ENCODE measurements around the gene BDNF. TPM values are rescaled to one million over a fixed set of nuclear protein-coding genes. Genes with fewer than 3 reads are reported as not detected.

BDNF gene
- total and polyA plus RNA-seq, 2 donors (not counting 3 experiments of a cell fraction or from before 2014, with no cell fraction given) = 3.1 to 3.6 TPM

DNA sequence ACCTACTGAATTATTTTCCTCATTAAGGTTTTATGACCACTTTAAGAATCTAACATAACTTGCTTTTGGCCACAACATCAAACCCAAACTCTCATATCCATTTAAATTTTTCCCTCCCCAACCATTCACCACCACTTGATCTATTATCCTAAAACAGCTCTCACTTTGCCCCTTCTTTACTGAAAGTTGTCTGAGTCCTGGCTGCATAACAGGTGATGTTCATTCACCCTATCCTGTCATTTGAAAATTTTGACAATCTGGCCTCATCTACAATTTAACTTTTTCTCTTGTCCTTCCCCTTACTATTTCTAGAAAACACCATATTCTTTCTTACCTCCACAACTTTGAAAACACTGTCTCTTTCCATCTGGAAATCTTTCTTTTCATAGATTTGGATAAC is 89.3 kb downstream of the BDNF start:
- POLR2A ChIA-PET = no interaction called here
- Histone ChIP-seq H3K79me2 (ENCODE audit: control insufficient read depth, insufficient read depth, low read length) (no peaks in the 10 kb centered on the region), H3K4me3 (replicated peaks in 1 of 3; ENCODE audit: insufficient read depth in 1 of 3, low read depth in 1 of 3, low read length in 3 of 3) (no peak overlapping the region), H2AFZ (ENCODE audit: low read depth, low read length) (no peak overlapping the region), H4K20me1 (replicated peaks; ENCODE audit: control insufficient read depth, extremely low read depth, insufficient read depth, low read length) (no peaks in the 10 kb centered on the region), H3K9ac (replicated peaks; ENCODE audit: extremely low read depth, insufficient read depth, low read length) (no peak overlapping the region), H3K27me3 (ENCODE audit: control insufficient read depth in 2 of 2, insufficient read depth in 2 of 2, low read length in 2 of 2) (peaks cover 0 to 2% of the 10 kb centered on the region in 2 experiments), H3K4me2 (ENCODE audit: insufficient read depth, low read length) (no peak overlapping the region), H3K4me1 (ENCODE audit: control insufficient read depth, extremely low read depth, insufficient read depth, low read length) (no peaks in the 10 kb centered on the region), H3K9me3 (replicated peaks; ENCODE audit: control insufficient read depth, insufficient read depth, low read length) (no peaks in the 10 kb centered on the region), H3K36me3 (ENCODE audit: control insufficient read depth in 2 of 2, extremely low read depth in 1 of 2, insufficient read depth in 2 of 2, low read length in 2 of 2) (no peaks in the 10 kb centered on the region), H3K9me1 (replicated peaks; ENCODE audit: control insufficient read depth, extremely low read depth, insufficient read depth, low read length) (no peaks in the 10 kb centered on the region), H3K27ac (ENCODE audit: insufficient read depth, low read depth, low read length) (no peak overlapping the region)
- no TSS peak for BruUV-seq (replicated peaks)
- TF ChIP-seq JUN (IDR thresholded peaks at IDR 0.05; ENCODE audit: borderline replicate concordance, insufficient read depth, insufficient read length, low read depth) (no peak), EZH2 (IDR thresholded peaks at IDR 0.05; ENCODE audit: borderline replicate concordance, low read depth, low read length, severe bottlenecking) (no peak), POLR2A (IDR thresholded peaks at IDR 0.05; ENCODE audit: low read depth, low read length) (no peak), POLR2AphosphoS5 (IDR thresholded peaks at IDR 0.05; ENCODE audit: insufficient read depth, low read depth, low read length) (no peak), MYC (IDR thresholded peaks at IDR 0.05; ENCODE audit: low read depth, low read length) (no peak), FOS (IDR thresholded peaks at IDR 0.05; ENCODE audit: borderline replicate concordance, insufficient read depth, low read length) (no peak), CTCF (IDR thresholded peaks at IDR 0.05; ENCODE audit: extremely low read depth in 1 of 2, insufficient read depth in 1 of 2, low read depth in 1 of 2, low read length in 2 of 2) (no peak), GATA2 (IDR thresholded peaks at IDR 0.05; ENCODE audit: insufficient read depth, insufficient read length, low read depth, low read length) (no peak)
- TF ChIP-seq, protein P1, sequence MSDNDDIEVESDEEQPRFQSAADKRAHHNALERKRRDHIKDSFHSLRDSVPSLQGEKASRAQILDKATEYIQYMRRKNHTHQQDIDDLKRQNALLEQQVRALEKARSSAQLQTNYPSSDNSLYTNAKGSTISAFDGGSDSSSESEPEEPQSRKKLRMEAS (IDR thresholded peaks at IDR 0.05; ENCODE audit: insufficient read depth, insufficient read length) = no peak
- dilution Hi-C loops (cut with MboI; ENCODE audit: extremely low pct_ligation_motif_present, low sequenced_read_pairs) = no loop called here
- CTCF ChIA-PET = no interaction called here
- intact Hi-C loops (cut with micrococcal nuclease) = no loop called here
- DNase-seq (ENCODE audit: low read depth, low spot score) (no peak), FAIRE-seq (no peak)

Data from endothelial cell of umbilical vein (primary cell).